Measurements from ENCODE around the gene LRRK1.

DNA sequence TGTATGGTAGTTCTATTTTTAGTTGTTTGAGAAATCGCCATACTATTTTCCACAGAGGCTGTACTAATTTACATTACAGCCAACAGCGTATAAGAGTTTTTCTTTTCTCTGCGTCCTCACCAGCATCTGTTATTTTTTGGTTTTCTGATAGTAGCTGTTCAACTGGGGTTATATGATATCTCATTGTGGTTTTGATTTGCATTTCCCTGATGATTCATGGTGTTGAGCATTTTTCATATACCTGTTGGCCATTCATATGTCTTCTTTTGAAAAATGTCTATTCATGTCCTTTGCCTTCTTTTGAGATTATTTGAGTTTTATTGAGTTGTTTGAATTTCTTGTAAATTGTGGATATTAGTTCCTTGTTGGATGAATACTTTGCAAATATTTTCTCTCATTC is 114.6 kb downstream of the LRRK1 start:
- TF ChIP-seq EZH2 (IDR thresholded peaks at IDR 0.05; ENCODE audit: insufficient read depth, poor library complexity, severe bottlenecking) (no peak), EZH2phosphoT487 (IDR thresholded peaks at IDR 0.05; ENCODE audit: insufficient read depth, low read depth) (no peak)
